Stimulated activated CD8-positive, alpha-beta memory T cell treated with anti-CD3 and anti-CD28 coated beads, Interleukin-4, amount 100 ng/mL, for 4 hours (primary cell): ENCODE measurements around the gene IFNA4.
"Not testable (repeated sequence)": the region's sequence is repeated elsewhere in the genome, so short reads cannot be mapped to it uniquely, and the experiment has no call there.

ENCODE experiments used
- DNase-seq, 2 donors: peaks; one replicate each; pipeline ENCODE4 v3.0.0-alpha.2; 2020; ENCODE audit warnings: low read depth in 2 of 2, low spot score in 1 of 2

IFNA4 gene

GRCh38 chr9:21187487-21187886 lies at the start of gene IFNA4:
Gene IFNA4 (minus strand): TSS chr9:21187587. CDS start chr9:21187531, 56 bp downstream.
- DNase-seq = not testable (repeated sequence)

GRCh38 chr9:21236360-21236714 lies 49.0 kb upstream of the IFNA4 start:
- not testable (repeated sequence) for DNase-seq

GRCh38 chr9:21235468-21236359 lies 48.3 kb upstream of the IFNA4 start:
- not testable (repeated sequence) for DNase-seq

- DNase-seq = no peak
Observed at GRCh38 chr9:21234153-21234687, 46.8 kb upstream of the IFNA4 start.

GRCh38 chr9:21233258-21233657 lies 45.9 kb upstream of the IFNA4 start:
- DNase-seq = no peak

- DNase-seq = no peak
Observed at GRCh38 chr9:21228122-21228521, 40.7 kb upstream of the IFNA4 start, which contains the start of gene IFNA17. Gene IFNA17 (minus strand): TSS chr9:21228222. CDS start chr9:21228173, 49 bp downstream.

GRCh38 chr9:21217211-21217610 lies 29.8 kb upstream of the IFNA4 start, which contains the start of gene IFNA16:
Gene IFNA16 (minus strand): TSS chr9:21217311. CDS start chr9:21217305, 6 bp downstream.
- DNase-seq = not testable (repeated sequence)

- DNase-seq = not testable (repeated sequence)
Observed at GRCh38 chr9:21213411-21214326, 26.3 kb upstream of the IFNA4 start.

GRCh38 chr9:21212160-21212559 lies 24.8 kb upstream of the IFNA4 start:
- not testable (repeated sequence) for DNase-seq

- not testable (repeated sequence) for DNase-seq
Observed at GRCh38 chr9:21210782-21211181, 23.4 kb upstream of the IFNA4 start.

- DNase-seq = no peak
Observed at GRCh38 chr9:21210311-21210710, 22.9 kb upstream of the IFNA4 start.

GRCh38 chr9:21207043-21207442 lies 19.7 kb upstream of the IFNA4 start, which contains the start of gene IFNA10:
Gene IFNA10 (minus strand): TSS chr9:21207143. CDS start chr9:21207097, 46 bp downstream.
- not testable (repeated sequence) for DNase-seq

- no peak for DNase-seq
Observed at GRCh38 chr9:21205204-21205603, 17.8 kb upstream of the IFNA4 start.

GRCh38 chr9:21202105-21202504 lies 14.7 kb upstream of the IFNA4 start, which contains the start of gene IFNA7:
Gene IFNA7 (minus strand): TSS chr9:21202205. CDS start chr9:21202165, 40 bp downstream.
- not testable (repeated sequence) for DNase-seq

GRCh38 chr9:21194867-21195776 lies 7.7 kb upstream of the IFNA4 start:
- not testable (repeated sequence) for DNase-seq

GRCh38 chr9:21182810-21183736 lies 4.3 kb downstream of the IFNA4 start:
- DNase-seq = not testable (repeated sequence)

GRCh38 chr9:21174671-21175070 lies 12.7 kb downstream of the IFNA4 start:
- DNase-seq = no peak

- DNase-seq = no peak
Observed at GRCh38 chr9:21172156-21172555, 15.2 kb downstream of the IFNA4 start.

GRCh38 chr9:21171351-21171750 lies 16.0 kb downstream of the IFNA4 start:
- no peak for DNase-seq
